ENCODE data around the gene TRIM46.
A peak's percentile ranks its signal among the peaks of the same experiment; 100 is the strongest.
"Not testable (repeated sequence)": the region's sequence is repeated elsewhere in the genome, so short reads cannot be mapped to it uniquely, and the experiment has no call there.

The TRIM46 gene

DNA sequence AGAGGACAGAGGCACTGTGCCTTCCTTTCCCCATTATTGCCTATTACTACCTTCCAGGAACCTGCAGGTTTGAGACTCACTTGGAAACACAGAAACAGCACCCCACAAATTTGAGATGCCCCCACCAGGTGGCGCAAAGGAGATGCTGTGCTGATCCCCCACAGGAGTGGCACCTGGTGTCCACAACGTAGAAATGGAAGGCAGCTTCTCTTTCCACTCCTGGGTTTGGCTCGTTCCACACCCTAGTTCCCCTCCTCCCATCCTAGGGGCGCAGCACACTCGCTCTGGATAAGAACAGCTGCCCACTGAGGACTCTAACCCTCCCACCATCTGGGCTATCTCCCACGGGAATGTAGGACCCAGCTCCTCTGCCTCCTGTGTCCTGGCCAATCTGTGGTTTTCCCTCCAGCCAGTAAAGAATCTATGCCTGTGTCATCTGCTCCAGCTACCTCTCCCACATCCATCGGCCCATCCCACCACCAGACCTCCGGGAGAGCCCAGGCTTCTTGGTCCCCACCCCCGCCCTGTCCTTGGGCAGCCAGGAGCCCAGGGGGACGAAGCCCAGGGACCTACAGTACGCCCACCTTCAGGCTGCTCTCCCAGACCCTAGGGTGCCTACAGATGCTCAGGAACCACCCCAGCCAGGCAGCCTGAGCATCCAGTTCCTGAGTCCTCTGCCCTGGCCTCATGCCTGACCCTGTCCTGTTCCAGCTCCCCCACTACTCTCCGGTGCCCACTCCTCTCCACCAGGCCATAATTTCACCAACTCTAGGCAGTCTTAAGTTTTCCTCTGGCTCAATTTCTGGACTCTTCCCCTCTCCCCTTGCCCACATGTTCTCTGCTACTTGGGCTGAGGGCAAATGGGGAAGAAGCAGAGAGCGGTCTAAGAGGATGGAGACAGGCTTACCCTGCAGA, 33.5 kb downstream of the TRIM46 start:
- DNase-seq = peak; percentile 88

DNA sequence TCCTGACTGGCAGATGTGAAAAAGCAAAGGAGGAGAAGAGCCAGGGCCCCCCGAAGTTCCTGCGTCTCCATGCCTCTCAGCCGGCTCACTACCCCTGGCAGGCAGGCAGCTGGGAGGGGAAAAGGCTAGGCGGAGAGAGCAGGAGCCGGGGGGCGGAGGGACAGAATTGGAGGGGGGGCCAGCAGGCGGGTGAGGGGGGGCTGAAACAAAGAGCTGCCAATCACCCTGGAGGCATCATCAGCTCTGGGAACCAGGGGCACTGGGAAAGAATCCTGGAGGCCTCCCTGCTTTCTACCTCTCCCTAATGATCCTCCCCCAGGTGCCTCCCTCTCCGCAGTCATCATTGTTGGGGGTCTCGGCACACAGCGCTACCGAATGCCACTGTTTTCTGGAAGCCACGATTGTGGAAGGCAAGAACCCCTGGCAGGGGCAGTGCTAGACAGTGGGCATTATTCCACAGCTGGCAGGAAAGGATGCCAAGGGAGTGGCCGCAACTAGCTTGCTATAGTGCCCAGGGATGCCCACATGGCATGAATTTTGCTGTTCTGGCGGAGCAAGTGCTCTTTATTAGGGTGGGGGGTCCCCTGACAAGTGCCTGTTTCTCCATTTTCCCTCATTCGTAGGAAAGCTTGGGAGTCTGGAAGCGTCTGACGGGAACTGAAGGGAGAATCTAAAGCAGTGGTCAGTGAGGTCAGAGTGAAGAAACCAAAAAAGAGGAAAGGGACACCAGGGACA, 34.3 kb downstream of the TRIM46 start, which contains the start of gene THBS3:
TSS of gene THBS3 (minus strand) at position 92 of the 735 bp plus-strand sequence. CDS start at position 71, 21 bp downstream.
- no peak for DNase-seq

DNA sequence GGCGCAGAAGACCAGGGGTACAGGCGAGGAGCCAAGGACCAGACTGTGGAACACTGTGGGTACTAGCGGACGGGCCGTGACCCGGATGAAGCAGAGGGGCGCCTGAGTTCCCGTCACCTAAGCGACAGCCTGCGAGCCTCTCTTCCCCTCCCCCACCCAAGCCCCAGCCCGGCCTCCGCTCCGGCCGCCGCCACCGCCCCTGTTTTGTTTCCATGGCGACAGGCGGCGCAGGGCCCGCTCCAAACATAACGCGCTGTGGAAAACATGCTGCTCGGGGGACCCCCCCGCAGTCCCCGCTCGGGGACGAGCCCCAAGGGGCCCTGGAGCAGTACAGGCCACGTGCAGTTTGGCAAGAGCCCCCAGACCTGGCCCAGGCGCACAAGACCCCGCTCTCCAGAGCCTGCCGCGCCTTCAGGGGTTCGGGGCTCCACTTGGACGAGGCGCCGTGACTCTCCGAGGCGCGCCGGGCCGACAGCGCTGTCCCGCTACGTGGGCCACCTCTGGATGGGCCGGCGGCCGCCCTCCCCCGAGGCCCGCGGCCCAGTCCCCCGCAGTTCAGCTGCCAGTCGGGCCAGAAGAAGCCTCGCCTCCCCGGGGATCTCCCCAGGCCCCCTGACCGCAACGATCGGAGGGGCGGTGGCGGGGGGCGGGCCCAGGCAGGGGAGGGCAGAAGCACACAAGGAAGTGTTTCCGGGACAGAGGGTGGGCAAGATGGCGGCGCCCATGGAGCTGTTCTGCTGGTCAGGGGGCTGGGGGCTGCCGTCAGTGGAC, 35.1 kb downstream of the TRIM46 start, which contains the start of gene MTX1:
TSS of gene MTX1 (plus strand) at position 155 of the 771 bp plus-strand sequence. CDS start at position 265, 110 bp downstream.
- peak; percentile 61 for DNase-seq

DNA sequence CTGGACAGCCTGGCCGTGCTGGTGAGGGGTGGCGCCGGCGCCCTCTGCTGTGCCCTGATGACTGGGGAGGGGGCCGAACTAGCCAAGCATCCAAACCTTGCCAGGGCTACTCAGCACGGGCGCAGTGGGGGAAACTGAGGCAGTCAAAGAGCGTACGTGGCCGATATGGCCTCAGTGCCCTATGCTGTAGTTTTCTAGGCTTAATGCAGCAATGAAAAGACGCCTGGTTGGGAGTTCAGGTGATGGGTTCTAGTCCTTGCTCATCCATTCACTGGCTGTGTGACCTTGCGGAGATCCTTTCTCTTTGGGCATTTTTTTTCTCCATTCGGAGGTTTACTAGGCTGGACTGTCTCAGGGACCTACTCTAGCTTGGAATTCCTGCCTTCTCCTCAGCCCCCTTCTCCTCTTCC, 35.7 kb downstream of the TRIM46 start:
- no peak for DNase-seq

DNA sequence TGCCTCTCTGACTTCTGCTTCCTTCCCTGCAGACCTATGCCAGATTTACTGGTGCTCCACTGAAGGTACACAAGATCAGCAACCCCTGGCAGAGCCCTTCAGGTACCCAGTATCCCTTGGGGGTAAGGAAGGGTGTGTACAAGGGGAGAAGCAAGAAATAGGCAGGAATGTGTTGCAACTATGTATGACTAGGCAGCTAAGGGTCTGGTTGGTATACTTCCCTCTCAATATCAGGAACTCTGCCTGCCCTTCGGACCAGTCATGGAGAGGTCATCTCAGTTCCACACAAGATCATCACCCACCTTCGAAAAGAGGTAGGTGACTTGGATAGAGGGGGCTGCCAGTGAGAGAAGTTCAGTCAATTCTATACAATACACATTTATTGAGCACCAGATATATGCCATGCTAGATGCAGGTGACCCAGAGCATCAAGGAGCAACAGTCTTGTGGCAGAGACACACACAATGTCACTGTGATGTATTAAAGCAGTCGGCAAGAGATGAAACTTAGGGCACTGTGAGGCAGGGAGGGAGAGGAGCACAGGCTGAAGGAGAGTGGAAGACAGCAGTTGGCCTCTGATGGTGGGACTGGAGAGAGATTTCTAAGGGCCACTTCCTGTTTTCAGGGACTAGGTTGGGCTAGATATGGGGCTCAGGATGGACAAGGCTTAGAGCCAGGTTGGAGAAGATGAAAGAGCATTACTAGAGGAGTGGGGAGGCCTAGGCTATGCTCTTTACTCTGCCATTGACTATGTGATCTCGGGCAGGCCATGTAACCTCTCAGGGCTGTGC, 36.9 kb downstream of the TRIM46 start:
- no peak for DNase-seq

DNA sequence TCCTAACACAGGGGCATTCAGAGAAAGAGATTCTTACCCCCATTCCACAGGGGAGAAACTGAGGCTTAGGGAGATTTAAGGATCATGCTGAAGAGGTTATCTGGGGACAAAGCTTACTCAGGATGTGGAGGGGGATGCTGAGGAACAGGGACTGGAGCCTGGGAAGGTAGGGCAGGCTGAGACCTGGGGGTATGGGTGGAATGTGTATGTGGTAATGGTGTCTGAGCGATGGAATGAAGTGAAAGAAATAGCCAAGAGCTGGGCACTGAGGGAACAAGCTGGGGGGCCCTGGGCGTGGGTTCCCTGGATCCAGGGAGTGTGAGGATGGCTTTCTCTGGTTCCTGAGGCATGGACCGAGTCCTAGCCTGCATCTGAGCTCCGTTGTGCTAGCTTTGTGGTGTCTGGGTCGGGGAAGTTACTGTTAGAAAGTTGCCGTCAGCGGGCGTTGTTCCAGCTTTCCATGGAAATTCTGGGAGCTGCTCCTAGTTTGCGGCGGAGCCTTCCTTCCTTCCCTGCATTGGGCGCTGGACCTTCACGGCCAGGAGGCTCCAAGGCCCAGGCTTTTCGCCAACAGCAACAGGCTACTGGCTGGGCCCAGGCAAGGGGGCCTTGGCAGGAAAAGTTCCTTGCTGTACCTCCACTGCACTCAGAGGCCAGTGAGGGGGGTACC, 37.9 kb downstream of the TRIM46 start:
- DNase-seq = not testable (repeated sequence)

DNA sequence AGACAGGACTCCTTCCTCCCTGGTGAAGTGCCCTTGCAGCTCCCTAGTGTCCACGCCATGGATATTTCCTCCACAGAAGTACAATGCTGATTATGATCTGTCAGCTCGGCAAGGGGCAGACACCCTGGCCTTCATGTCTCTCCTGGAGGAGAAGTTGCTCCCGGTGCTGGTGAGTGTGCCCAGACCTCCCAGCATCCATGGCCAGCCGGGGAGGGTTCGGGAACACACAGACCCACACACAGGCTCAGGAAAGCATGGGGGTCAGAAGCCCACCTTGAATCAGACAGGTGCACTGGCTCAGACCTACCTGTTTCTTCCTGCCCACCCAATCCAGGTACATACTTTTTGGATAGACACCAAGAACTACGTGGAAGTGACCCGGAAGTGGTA, 38.4 kb downstream of the TRIM46 start:
- not testable (repeated sequence) for DNase-seq

DNA sequence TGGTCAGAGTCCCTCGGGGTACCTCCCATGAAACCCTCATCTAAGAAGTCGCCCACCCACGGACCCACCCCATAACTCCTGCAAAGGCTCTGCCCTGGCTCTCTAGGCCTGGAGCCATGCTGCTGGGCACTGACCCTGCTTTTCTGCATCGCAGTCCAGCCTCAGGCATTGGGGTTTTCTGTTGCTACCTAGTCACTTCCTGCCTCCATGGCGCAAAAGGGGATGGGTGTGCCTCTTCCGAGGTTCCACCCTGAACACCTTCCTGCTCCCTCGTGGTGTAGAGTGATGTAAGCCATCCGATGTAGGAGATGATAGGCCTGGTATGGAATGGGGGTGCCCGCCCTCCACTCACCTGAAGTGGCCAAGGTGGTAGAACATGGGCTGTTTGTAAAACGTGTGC, 41.1 kb downstream of the TRIM46 start:
- not testable (repeated sequence) for DNase-seq

DNA sequence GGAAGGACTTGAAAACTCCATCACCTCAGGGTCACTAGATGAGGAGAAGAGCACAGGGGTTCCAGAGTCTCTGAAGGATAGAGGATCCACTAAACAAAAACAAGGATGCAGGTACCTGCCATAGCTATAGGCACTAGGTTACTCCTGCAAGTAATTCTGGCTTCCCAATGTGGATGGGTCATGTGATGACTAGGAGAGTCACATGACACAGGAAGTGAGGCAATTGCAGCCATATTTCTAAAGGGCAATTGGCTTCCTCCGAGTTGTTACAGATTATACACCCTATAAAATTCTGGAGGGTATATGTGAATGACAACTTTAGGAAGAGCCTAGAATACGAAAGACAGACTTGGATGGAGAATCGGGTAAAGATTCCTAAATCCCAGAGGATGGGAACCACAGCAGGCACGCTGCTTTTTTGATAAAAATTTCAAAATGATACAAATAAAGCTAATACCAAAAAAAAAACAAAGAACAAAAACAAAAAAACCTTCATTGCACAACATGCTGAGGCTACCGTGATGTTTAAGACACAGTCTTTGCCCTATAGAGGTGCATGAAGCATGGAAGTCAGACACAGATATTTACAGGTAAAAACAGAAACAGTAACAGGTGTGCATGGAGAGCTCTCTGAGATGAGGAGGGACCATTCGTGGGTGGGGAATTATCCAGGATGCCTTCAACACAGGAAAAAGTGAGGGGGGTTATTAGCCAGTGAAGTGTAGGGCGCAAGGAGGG, 45.4 kb downstream of the TRIM46 start:
- DNase-seq = peak; percentile 47

DNA sequence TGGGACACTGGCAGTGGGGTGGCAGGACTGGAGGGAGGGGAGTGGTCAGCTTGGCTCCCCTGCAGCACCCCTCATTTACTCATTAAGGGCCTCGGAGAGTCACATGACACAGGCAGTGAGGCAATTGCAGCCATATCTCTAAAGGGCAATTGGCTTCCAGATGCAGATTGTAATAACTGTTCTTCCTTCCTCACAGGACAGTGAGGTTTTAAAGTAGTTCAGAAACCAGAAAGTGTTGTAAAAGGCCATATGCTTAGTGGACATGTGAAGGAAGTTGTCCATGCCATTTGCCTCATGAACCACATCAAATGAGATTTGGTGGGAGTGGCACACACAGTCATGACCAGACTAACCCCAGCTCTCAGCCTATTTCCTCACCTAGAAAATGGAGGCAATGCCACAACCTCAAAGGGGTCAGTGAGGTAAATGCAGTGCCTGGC, 46.0 kb downstream of the TRIM46 start:
- DNase-seq = no peak

DNA sequence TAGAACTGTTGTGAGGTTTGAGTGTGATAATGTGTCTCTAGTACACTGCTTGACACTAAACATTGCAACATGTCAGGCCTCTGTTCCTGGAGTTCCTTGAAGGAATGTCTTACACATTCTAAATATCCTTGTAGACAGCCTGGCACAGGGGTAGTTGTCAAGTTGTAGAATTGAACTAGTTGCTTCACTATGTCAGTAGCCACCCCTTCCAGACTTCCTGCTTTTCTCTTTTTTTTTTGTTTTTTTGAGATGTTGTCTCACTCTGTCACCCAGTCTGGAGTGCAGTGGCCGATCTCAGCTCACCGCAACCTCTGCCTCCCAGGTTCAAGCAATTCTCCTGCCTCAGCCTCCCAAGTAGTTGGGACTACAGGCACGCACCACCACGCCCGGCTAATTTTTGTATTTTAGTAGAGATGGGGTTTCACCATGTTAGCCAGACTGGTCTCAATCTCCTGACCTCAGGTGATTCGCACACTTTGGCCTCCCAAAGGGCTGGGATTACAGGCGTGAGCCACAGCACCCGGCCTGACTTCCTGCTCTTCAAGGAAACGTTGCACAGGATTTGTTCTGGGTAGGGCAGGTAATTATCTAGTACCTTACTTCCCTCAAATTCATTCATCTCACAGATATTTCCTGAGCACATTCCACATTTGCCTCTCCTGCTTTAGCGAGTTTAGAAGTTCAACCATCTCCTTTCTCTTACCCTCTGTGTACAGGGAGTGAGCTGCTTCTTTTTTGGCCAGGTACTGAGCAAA, 46.7 kb downstream of the TRIM46 start:
- DNase-seq = not testable (repeated sequence)

DNA sequence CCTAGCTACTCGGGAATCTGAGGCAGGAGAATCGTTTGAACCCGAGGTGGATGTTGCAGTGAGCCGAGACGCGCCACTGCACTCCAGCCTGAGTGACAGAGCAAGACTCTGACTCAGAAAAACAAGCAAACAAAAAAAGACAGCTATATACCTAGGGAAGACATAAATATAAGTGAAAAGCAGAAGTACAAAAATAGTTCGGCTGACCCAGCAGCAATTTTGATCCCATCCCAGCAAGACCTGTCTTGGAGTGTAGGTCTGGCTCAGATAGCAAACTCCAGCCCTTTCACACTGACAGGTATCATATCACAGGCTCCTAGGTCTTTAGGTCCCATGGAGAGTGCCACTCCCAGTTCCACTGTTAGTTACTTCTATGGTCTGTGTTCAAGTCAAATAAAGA, 49.4 kb downstream of the TRIM46 start:
- no peak for DNase-seq

DNA sequence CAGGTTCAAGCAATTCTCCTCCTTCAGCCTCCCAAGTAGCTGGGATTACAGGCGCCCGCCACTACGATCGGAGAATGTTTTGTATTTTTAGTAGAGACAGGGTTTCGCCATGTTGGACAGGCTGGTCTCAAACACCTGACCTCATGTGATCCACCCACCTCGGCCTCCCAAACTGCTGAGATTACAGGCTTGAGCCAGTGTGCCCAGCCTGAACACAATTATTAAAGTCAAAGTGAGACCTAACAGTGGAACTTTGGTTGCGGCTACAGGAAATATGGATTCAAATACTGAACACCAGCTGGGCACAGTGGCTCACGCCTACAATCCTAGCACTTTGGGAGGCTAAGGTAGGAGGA, 51.7 kb downstream of the TRIM46 start:
- DNase-seq = not testable (repeated sequence)

DNA sequence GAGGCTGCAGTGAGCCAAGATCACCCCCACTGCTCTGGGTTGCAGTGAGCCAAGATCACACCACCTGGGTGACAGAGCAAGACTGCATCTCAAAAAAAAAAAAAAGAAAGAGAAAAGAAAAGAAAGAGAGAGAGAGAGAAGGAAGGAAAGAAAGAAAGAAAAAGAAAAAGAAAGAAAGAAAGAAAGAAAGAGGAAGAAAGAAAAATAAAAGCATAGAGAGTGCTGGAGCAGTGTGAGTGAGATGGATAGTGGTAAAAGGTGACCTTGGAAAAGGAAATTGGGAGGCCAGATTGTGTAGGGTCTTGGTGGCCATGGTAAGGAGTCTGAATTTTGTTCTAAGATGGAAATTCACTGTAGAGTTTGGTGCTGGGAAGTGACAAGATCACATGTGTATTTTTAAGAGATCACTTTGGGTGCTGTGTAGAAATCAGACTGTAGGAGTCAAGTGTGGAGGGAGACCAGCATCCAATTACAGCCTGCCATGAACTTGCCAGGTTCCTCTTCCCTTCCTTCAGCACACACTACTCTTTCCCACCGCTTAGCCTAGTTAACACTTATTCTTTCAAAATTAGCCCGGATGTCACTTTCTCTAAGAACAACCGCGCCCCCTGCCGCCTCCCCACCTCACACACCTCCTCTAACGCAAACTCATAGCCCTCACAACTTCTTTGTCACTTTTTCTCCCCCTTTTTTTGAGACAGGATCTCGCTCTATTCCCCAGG, 52.7 kb downstream of the TRIM46 start:
- peak; percentile 70 for DNase-seq

DNA sequence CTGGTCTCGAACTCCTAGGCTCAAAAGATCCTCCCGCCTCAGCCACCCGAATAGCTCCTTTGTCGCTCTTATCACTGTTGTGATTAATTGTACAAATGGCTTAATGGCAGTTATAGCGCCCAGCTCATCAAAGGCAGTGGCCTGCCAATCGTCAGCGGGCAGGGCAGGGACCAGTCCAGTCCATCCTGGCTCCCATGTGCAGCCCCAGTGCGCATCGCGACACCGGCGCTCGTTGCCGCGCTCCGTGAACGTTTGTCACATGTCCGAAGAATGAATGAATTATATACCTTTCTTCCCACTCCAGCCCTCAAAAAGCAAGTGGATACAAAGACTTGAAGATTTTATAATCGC, 53.2 kb downstream of the TRIM46 start:
- DNase-seq = no peak

DNA sequence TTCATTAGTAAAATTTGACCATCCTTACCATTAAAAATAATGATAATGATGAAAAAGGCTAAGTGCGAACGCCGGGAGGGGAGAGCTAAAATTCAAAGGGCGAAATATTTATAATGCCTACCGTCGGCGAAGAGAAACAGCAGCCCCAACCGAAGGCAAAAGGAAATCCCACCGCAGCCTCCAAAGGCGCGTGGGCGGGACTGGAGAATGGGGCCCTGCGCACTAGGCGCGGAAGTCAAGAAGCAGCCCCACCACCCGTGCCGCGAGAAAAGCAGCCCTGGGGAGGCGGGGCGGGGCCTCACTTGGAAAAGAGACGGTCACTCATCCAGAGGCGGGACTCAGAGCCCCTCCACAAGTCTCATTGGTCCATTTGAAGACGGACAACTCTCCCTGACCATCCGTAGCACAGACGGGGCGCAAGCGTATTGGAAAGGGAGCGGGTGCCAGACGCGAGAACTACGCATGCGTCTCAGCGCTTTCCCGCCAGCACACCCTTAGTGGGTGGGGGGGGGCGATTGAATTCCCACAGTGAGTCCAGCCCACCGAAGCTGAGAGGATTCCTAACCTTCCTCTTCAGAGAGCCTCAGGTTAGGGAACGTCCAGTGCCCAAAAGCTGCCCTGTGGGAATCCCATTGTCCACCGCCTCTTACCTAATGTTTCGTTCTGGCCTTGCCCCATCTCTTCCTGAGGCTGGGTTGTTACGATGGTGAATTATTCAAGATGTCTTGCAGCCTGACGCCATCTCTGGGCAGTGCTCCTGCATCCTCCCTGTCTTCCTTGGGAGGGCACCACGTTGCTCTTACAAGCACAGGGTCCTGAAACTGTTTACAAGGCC, 53.8 kb downstream of the TRIM46 start:
- DNase-seq = peak; percentile 99

DNA sequence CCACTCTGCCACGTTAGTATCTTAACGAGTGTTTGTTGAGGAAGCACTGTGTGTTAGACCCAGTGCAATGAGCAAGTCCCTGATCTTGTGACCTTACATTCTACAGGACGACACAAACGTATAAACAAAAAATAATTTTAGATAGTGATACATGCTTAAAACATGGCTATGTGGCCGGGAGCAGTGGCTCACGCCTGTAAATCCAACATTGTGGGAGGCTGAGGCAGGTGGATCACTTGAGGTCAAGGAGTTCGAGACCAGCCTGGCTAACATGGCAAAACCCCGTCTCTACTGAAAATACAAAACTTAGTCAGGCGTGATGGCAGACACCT, 54.4 kb downstream of the TRIM46 start:
- no peak for DNase-seq

DNA sequence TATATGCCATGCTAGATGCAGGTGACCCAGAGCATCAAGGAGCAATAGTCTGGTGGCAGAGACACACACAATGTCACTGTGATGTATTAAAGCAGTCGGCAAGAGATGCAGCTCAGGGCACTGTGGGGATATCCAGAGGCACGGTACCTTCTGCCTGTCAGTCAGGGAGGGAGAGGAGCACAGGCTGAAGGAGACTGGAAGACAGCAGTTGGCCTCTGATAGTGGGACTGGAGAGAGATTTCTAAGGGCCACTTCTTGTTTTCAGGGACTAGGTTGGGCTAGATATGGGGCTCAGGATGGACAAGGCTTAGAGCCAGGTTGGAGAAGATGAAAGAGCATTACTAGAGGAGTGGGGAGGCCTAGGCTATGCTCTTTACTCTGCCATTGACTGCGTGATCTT, 57.7 kb downstream of the TRIM46 start:
- not testable (repeated sequence) for DNase-seq

Measured in NCI-H2107 (cell line).